Activated T-helper 2 cell treated with anti-CD3 and anti-CD28 coated beads, Interferon-gamma antibody, Interleukin-2, Interleukin-4, amounts not matched to agents 10 μg/mL and 5 μg/mL and 100 μg/mL, durations not matched to agents 14 hours and 24 hours and 36 hours (primary cell): Measurements from ENCODE around the gene GTF2H2C. TPM values are rescaled to one million over a fixed set of nuclear protein-coding genes. Genes with fewer than 3 reads are reported as not detected.
"Not testable (repeated sequence)": the region's sequence is repeated elsewhere in the genome, so short reads cannot be mapped to it uniquely, and the experiment has no call there.

Experiments
- DNase-seq: peaks from one replicate; pipeline ENCODE4 v3.0.0; 2021; ENCODE audit warnings: low spot score
- H3K27ac Mint-ChIP-seq: one replicate; pipeline ENCODE4 v1.8.0; 2021; ENCODE audit warnings: mixed read lengths
- H3K27me3 Mint-ChIP-seq: one replicate; pipeline ENCODE4 v1.8.0; 2021; ENCODE audit warnings: low read depth, mixed read lengths
- H3K36me3 Mint-ChIP-seq: one replicate; pipeline ENCODE4 v1.8.0; 2021; ENCODE audit warnings: low read depth, mixed read lengths
- H3K4me1 Mint-ChIP-seq: one replicate; pipeline ENCODE4 v1.8.0; 2021; ENCODE audit warnings: low read depth, mixed read lengths
- H3K4me3 Mint-ChIP-seq: one replicate; pipeline ENCODE4 v1.8.0; 2021; ENCODE audit warnings: low read depth, mild to moderate bottlenecking, moderate library complexity, mixed read lengths
- H3K9me3 Mint-ChIP-seq: one replicate; pipeline ENCODE4 v1.8.0; 2021; ENCODE audit warnings: mixed read lengths
- intact Hi-C: fragments of 100-400 bp; cut with micrococcal nuclease; formaldehyde crosslinking; loops from one replicate; pipeline ENCODE4 v1.15.1; 2023
- total RNA-seq: library from RNA; stranded (reverse); gene quantifications from 2 replicates; pipeline ENCODE4 v1.2.3, GENCODE V29; 2022

GTF2H2C gene
- 49.5 and 49.7 TPM in 2 replicates for total RNA-seq

GRCh38 chr5:69559908-69560330 is at the start of gene GTF2H2C:
TSS of gene GTF2H2C (plus strand) at chr5:69560191. CDS start at chr5:69565133, 4,942 bp downstream.
- H3K27me3 Mint-ChIP-seq, H3K4me1 Mint-ChIP-seq, H3K36me3 Mint-ChIP-seq, intact Hi-C loops, H3K9me3 Mint-ChIP-seq: not testable (repeated sequence)
- H3K4me3 Mint-ChIP-seq, result peak within 1 kb of the TSS; percentile 94
- peak; percentile 75 for DNase-seq
- H3K27ac Mint-ChIP-seq, result peak within 1 kb of the TSS; percentile 89

- H3K36me3 Mint-ChIP-seq, result no peaks in the 10 kb centered on the region
- H3K27me3 Mint-ChIP-seq, result no peaks in the 10 kb centered on the region
- DNase-seq, result no peak
- no peak overlapping the region for H3K27ac Mint-ChIP-seq
- no peaks in the 10 kb centered on the region for H3K4me1 Mint-ChIP-seq
- H3K9me3 Mint-ChIP-seq, result no peaks in the 10 kb centered on the region
- intact Hi-C loops, result no loop called here
- no peak overlapping the region for H3K4me3 Mint-ChIP-seq
These were observed 49.3 kb upstream of the GTF2H2C start for GRCh38 chr5:69510694-69511093.

- intact Hi-C loops, result no loop called here
These were observed 47.2 kb upstream of the GTF2H2C start for GRCh38 chr5:69512740-69513260.

GRCh38 chr5:69515570-69515969 is 44.4 kb upstream of the GTF2H2C start:
- H3K27ac Mint-ChIP-seq, H3K9me3 Mint-ChIP-seq, H3K27me3 Mint-ChIP-seq, H3K4me3 Mint-ChIP-seq, H3K36me3 Mint-ChIP-seq, H3K4me1 Mint-ChIP-seq, DNase-seq, intact Hi-C loops: not testable (repeated sequence)

More at GRCh38 chr5:69512740-69513260, 47.2 kb upstream of the GTF2H2C start:
- H3K27ac Mint-ChIP-seq, result no peak overlapping the region
- DNase-seq, result no peak
- no peak overlapping the region for H3K4me3 Mint-ChIP-seq
- H3K27me3 Mint-ChIP-seq, result no peaks in the 10 kb centered on the region
- H3K9me3 Mint-ChIP-seq, result no peaks in the 10 kb centered on the region
- no peaks in the 10 kb centered on the region for H3K36me3 Mint-ChIP-seq
- no peaks in the 10 kb centered on the region for H3K4me1 Mint-ChIP-seq

- Mint-ChIP-seq H3K27me3 (no peaks in the 10 kb centered on the region), H3K4me3 (no peak overlapping the region), H3K27ac (no peak overlapping the region), H3K4me1 (no peaks in the 10 kb centered on the region), H3K9me3 (no peaks in the 10 kb centered on the region), H3K36me3 (no peaks in the 10 kb centered on the region)
- DNase-seq, result no peak
- intact Hi-C loops, result no loop called here
These were observed 43.2 kb upstream of the GTF2H2C start for GRCh38 chr5:69516769-69517168.

GRCh38 chr5:69517763-69518212 is 42.2 kb upstream of the GTF2H2C start:
- Mint-ChIP-seq H3K4me1 (no peaks in the 10 kb centered on the region), H3K4me3 (no peak overlapping the region), H3K9me3 (no peaks in the 10 kb centered on the region), H3K36me3 (no peaks in the 10 kb centered on the region), H3K27ac (no peak overlapping the region), H3K27me3 (no peaks in the 10 kb centered on the region)
- no peak for DNase-seq
- intact Hi-C loops, result no loop called here

GRCh38 chr5:69519285-69519684 is 40.7 kb upstream of the GTF2H2C start:
- no peaks in the 10 kb centered on the region for H3K9me3 Mint-ChIP-seq

GRCh38 chr5:69522035-69522434 is 38.0 kb upstream of the GTF2H2C start:
- no peak overlapping the region for H3K4me3 Mint-ChIP-seq
- H3K27me3 Mint-ChIP-seq, result no peaks in the 10 kb centered on the region
- intact Hi-C loops, result no loop called here
- no peak overlapping the region for H3K27ac Mint-ChIP-seq
- H3K36me3 Mint-ChIP-seq, result no peaks in the 10 kb centered on the region
- DNase-seq, result no peak
- no peaks in the 10 kb centered on the region for H3K4me1 Mint-ChIP-seq
- no peaks in the 10 kb centered on the region for H3K9me3 Mint-ChIP-seq

More at GRCh38 chr5:69519285-69519684, 40.7 kb upstream of the GTF2H2C start:
- DNase-seq, result no peak
- intact Hi-C loops, result no loop called here
- Mint-ChIP-seq H3K36me3 (no peaks in the 10 kb centered on the region), H3K27me3 (no peaks in the 10 kb centered on the region), H3K27ac (no peak overlapping the region), H3K4me1 (no peaks in the 10 kb centered on the region), H3K4me3 (no peak overlapping the region)

- no peaks in the 10 kb centered on the region for H3K9me3 Mint-ChIP-seq
- peaks cover 3% of the 10 kb centered on the region for H3K27me3 Mint-ChIP-seq
- DNase-seq, result no peak
- H3K4me3 Mint-ChIP-seq, result no peak overlapping the region
- no peaks in the 10 kb centered on the region for H3K36me3 Mint-ChIP-seq
- no peaks in the 10 kb centered on the region for H3K4me1 Mint-ChIP-seq
- intact Hi-C loops, result no loop called here
- no peak overlapping the region for H3K27ac Mint-ChIP-seq
These were observed 34.5 kb upstream of the GTF2H2C start for GRCh38 chr5:69525490-69525889.

GRCh38 chr5:69526660-69527059 is 33.3 kb upstream of the GTF2H2C start:
- peaks cover 5% of the 10 kb centered on the region for H3K27me3 Mint-ChIP-seq
- no peaks in the 10 kb centered on the region for H3K36me3 Mint-ChIP-seq
- no peaks in the 10 kb centered on the region for H3K4me1 Mint-ChIP-seq
- no peaks in the 10 kb centered on the region for H3K9me3 Mint-ChIP-seq
- intact Hi-C loops, result no loop called here
- no peak for DNase-seq
- H3K4me3 Mint-ChIP-seq, result no peak overlapping the region
- H3K27ac Mint-ChIP-seq, result no peak overlapping the region

GRCh38 chr5:69527128-69527770 is 32.7 kb upstream of the GTF2H2C start:
- DNase-seq, result no peak
- no peaks in the 10 kb centered on the region for H3K9me3 Mint-ChIP-seq
- no peaks in the 10 kb centered on the region for H3K36me3 Mint-ChIP-seq
- intact Hi-C loops, result no loop called here
- H3K27ac Mint-ChIP-seq, result no peak overlapping the region
- peaks cover 5% of the 10 kb centered on the region for H3K27me3 Mint-ChIP-seq
- no peak overlapping the region for H3K4me3 Mint-ChIP-seq
- no peaks in the 10 kb centered on the region for H3K4me1 Mint-ChIP-seq

- Mint-ChIP-seq H3K27me3 (peaks cover 5% of the 10 kb centered on the region), H3K36me3 (no peaks in the 10 kb centered on the region), H3K4me1 (no peaks in the 10 kb centered on the region), H3K4me3 (no peak overlapping the region), H3K9me3 (no peaks in the 10 kb centered on the region), H3K27ac (no peak overlapping the region)
- no peak for DNase-seq
- intact Hi-C loops, result no loop called here
These were observed 32.0 kb upstream of the GTF2H2C start for GRCh38 chr5:69528035-69528434.

GRCh38 chr5:69528609-69529008 is 31.4 kb upstream of the GTF2H2C start:
- H3K4me1 Mint-ChIP-seq, result no peaks in the 10 kb centered on the region
- no peak for DNase-seq
- no peaks in the 10 kb centered on the region for H3K9me3 Mint-ChIP-seq
- H3K4me3 Mint-ChIP-seq, result no peak overlapping the region
- peaks cover 5% of the 10 kb centered on the region for H3K27me3 Mint-ChIP-seq
- intact Hi-C loops, result no loop called here
- no peaks in the 10 kb centered on the region for H3K36me3 Mint-ChIP-seq
- no peak overlapping the region for H3K27ac Mint-ChIP-seq
